Ishikawa (cell line): ENCODE measurements around the gene FCRLB.

ENCODE experiments used
- CEBPB ChIP-seq: IDR thresholded peaks from 2 replicates; pipeline ENCODE4 v1.6.1; 2012
- CREB1 ChIP-seq: IDR thresholded peaks from 2 replicates; pipeline ENCODE4 v1.6.1; 2012; ENCODE audit warnings: low read depth
- EGR1 ChIP-seq: IDR thresholded peaks from 2 replicates; pipeline ENCODE4 v1.6.1; 2012
- FOXM1 ChIP-seq: IDR thresholded peaks from 2 replicates; pipeline ENCODE4 v1.6.1; 2012; ENCODE audit warnings: low read depth, borderline replicate concordance
- NFIC ChIP-seq: IDR thresholded peaks from 2 replicates; pipeline ENCODE4 v1.6.1; 2012
- RAD21 ChIP-seq: IDR thresholded peaks from 2 replicates; pipeline ENCODE4 v1.6.1; 2012; ENCODE audit warnings: low read depth
- TAF1 ChIP-seq: IDR thresholded peaks from 2 replicates; pipeline ENCODE4 v1.6.1; 2012; ENCODE audit warnings: low read depth, mild to moderate bottlenecking
- TCF12 ChIP-seq: IDR thresholded peaks from 2 replicates; pipeline ENCODE4 v1.6.1; 2012; ENCODE audit warnings: low read depth
- TEAD4 ChIP-seq: IDR thresholded peaks from 2 replicates; pipeline ENCODE4 v1.6.1; 2012
- YY1 ChIP-seq: IDR thresholded peaks from 2 replicates; pipeline ENCODE4 v1.6.1; 2012; ENCODE audit warnings: low read depth
- ZBTB7A ChIP-seq: IDR thresholded peaks from 2 replicates; pipeline ENCODE4 v1.6.1; 2012; ENCODE audit warnings: low read depth
- TF ChIP-seq, protein P1 (sequence below): IDR thresholded peaks from 2 replicates; pipeline ENCODE4 v1.6.1; 2012; ENCODE audit warnings: low read depth, mild to moderate bottlenecking
- TF ChIP-seq, protein P2 (sequence below): IDR thresholded peaks from 2 replicates; pipeline ENCODE4 v1.6.1; 2012

Gene FCRLB

DNA sequence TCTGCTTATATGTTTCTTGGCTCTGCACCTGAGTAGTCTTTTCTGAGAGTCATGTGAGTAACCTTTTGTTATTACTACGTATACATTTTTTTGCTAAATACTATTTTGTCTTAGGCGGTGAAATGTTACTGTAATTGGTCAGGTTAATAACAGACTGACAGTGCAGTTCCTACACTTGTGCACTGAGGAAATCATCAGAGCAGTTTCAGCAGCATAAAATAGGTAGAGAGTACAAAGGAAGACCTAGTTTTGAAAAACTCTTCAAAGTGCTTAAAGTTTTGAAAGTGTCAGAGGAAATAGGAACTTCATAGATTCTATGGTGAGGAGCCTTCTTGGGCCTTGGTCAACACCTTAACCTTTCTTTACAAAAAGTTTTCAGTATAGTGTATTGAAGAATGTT is 55.9 kb downstream of the FCRLB start:
- TF ChIP-seq EGR1 (no peak), CEBPB (no peak), RAD21 (no peak), TCF12 (no peak), TEAD4 (no peak), TAF1 (no peak), FOXM1 (no peak), NFIC (no peak), ZBTB7A (no peak), YY1 (no peak), CREB1 (no peak)
- TF ChIP-seq, protein P1, sequence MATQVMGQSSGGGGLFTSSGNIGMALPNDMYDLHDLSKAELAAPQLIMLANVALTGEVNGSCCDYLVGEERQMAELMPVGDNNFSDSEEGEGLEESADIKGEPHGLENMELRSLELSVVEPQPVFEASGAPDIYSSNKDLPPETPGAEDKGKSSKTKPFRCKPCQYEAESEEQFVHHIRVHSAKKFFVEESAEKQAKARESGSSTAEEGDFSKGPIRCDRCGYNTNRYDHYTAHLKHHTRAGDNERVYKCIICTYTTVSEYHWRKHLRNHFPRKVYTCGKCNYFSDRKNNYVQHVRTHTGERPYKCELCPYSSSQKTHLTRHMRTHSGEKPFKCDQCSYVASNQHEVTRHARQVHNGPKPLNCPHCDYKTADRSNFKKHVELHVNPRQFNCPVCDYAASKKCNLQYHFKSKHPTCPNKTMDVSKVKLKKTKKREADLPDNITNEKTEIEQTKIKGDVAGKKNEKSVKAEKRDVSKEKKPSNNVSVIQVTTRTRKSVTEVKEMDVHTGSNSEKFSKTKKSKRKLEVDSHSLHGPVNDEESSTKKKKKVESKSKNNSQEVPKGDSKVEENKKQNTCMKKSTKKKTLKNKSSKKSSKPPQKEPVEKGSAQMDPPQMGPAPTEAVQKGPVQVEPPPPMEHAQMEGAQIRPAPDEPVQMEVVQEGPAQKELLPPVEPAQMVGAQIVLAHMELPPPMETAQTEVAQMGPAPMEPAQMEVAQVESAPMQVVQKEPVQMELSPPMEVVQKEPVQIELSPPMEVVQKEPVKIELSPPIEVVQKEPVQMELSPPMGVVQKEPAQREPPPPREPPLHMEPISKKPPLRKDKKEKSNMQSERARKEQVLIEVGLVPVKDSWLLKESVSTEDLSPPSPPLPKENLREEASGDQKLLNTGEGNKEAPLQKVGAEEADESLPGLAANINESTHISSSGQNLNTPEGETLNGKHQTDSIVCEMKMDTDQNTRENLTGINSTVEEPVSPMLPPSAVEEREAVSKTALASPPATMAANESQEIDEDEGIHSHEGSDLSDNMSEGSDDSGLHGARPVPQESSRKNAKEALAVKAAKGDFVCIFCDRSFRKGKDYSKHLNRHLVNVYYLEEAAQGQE: no peak
- TF ChIP-seq, protein P2, sequence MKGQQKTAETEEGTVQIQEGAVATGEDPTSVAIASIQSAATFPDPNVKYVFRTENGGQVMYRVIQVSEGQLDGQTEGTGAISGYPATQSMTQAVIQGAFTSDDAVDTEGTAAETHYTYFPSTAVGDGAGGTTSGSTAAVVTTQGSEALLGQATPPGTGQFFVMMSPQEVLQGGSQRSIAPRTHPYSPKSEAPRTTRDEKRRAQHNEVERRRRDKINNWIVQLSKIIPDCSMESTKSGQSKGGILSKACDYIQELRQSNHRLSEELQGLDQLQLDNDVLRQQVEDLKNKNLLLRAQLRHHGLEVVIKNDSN: no peak
